MV-4-11 (cell line): Measurements from ENCODE around the gene PCDHA12.
"Not testable (repeated sequence)": the region's sequence is repeated elsewhere in the genome, so short reads cannot be mapped to it uniquely, and the experiment has no call there.

ENCODE experiments used
- DNase-seq: peaks from one replicate; lab custom pipeline; 2025; lab: John Stamatoyannopoulos, UW

PCDHA12 gene, protein sequence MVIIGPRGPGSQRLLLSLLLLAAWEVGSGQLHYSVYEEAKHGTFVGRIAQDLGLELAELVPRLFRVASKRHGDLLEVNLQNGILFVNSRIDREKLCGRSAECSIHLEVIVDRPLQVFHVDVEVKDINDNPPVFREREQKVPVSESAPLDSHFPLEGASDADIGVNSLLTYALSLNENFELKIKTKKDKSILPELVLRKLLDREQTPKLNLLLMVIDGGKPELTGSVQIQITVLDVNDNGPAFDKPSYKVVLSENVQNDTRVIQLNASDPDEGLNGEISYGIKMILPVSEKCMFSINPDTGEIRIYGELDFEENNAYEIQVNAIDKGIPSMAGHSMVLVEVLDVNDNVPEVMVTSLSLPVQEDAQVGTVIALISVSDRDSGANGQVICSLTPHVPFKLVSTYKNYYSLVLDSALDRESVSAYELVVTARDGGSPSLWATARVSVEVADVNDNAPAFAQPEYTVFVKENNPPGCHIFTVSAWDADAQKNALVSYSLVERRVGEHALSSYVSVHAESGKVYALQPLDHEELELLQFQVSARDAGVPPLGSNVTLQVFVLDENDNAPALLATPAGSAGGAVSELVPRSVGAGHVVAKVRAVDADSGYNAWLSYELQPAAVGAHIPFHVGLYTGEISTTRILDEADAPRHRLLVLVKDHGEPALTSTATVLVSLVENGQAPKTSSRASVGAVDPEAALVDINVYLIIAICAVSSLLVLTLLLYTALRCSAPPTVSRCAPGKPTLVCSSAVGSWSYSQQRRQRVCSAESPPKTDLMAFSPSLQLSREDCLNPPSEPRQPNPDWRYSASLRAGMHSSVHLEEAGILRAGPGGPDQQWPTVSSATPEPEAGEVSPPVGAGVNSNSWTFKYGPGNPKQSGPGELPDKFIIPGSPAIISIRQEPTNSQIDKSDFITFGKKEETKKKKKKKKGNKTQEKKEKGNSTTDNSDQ

DNA sequence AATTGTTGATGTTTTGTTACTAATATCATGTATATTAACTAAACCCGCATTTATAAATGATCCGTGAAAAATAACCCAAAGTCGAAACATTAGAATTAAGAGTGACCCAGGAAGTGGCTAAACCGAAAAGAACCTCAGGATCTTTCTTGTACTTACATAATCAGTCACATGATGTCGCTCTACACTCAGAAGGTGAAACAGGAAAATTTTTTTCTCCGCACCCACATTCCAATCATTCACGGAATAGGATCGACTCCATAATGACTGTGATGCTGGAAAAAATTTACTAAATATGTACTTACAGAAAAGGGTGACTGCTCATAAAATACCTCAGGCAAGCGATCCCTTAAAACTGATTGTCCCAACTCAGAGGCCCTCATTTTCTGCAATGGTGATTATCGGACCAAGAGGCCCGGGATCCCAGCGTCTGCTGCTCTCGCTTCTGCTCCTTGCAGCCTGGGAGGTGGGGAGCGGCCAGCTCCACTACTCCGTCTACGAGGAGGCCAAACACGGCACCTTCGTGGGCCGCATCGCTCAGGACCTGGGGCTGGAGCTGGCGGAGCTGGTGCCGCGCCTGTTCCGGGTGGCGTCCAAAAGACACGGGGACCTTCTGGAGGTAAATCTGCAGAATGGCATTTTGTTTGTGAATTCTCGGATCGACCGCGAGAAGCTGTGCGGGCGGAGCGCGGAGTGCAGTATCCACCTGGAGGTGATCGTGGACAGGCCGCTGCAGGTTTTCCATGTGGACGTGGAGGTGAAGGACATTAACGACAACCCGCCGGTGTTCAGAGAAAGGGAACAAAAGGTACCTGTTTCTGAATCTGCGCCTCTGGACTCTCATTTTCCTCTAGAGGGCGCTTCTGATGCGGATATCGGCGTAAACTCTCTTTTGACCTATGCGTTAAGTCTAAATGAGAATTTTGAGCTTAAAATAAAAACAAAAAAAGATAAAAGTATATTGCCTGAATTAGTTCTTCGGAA lies at the start of gene PCDHA12:
PCDHA12 (plus strand) TSS at position 224 of the 981 bp plus-strand sequence; CDS start at position 389, 165 bp downstream.
- no peak for DNase-seq

DNA sequence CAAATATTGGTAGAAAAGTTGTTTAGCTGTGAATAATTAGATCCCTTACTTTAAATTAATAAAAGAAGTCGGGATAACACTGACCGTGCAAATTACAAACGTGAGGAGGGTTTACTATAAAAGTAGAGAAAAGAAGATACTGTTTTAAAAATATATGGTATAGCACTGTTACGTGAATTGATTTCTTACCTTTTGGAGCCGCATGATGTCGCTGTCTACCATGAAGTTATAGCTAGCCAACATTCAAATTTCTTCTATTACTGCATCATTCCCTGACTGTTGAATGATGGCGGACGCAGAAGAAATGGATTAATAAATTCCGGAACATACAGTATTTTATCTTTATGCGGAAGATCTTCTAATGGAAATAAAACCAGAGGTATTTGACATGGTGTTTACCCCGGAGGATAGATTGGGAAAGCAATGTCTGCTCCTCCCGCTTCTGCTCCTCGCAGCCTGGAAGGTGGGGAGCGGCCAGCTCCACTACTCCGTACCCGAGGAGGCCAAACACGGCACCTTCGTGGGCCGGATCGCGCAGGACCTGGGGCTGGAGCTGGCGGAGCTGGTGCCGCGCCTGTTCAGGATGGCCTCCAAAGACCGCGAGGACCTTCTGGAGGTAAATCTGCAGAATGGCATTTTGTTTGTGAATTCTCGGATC lies 47.3 kb upstream of the PCDHA12 start, which contains the start of gene PCDHA6:
PCDHA6 (plus strand) TSS at position 257 of the 658 bp plus-strand sequence; CDS start at position 389, 132 bp downstream.
- no peak for DNase-seq

DNA sequence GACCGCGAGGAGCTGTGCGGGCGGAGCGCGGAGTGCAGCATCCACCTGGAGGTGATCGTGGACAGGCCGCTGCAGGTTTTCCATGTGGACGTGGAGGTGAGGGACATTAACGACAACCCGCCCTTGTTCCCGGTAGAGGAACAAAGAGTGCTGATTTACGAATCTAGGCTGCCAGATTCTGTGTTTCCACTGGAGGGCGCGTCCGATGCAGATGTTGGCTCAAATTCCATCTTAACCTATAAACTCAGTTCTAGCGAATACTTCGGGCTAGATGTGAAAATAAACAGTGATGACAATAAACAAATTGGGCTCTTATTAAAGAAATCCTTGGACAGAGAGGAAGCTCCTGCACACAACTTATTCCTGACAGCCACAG lies 46.8 kb upstream of the PCDHA12 start:
- no peak for DNase-seq

DNA sequence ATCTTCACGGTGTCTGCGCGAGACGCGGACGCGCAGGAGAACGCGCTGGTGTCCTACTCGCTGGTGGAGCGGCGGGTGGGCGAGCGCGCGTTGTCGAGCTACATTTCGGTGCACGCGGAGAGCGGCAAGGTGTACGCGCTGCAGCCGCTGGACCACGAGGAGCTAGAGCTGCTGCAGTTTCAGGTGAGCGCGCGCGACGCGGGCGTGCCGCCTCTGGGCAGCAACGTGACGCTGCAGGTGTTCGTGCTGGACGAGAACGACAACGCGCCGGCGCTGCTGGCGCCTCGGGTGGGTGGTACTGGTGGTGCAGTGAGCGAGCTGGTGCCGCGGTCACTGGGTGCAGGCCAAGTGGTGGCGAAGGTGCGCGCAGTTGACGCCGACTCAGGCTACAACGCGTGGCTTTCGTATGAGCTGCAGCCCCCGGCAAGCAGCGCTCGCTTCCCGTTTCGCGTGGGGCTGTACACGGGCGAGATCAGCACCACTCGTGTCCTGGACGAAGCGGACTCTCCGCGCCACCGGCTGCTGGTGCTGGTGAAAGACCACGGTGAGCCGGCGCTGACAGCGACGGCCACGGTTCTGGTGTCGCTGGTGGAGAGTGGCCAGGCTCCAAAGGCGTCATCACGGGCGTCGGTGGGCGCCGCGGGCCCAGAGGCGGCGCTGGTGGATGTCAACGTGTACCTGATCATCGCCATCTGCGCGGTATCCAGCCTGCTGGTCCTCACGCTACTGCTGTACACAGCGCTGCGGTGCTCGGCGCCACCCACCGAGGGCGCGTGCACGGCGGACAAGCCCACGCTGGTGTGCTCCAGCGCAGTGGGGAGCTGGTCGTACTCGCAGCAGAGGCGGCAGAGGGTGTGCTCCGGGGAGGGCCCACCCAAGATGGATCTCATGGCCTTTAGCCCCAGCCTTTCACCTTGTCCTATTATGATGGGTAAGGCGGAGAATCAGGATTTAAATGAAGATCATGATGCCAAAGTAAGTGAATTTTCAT lies 45.3 kb upstream of the PCDHA12 start:
- not testable (repeated sequence) for DNase-seq

DNA sequence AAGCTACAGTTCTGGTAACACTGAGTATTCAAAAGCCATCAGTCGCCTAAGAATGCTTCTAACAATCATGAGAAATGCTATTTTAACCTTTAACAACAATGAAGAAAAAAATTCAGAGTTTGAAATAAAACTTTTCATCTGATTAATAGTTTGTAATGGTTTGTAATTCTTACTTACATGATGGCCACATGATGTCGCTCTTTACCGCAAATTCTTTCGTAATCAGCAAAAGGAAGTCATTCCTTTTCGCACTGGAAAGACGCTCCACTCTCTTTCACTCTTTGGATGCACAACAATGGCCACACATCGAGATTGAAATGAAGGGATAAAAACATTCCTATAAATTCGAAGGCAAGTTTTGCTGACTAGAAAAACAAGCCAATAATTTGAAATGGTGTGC lies 41.1 kb upstream of the PCDHA12 start, which contains the start of gene PCDHA7:
PCDHA7 (plus strand) TSS at position 277 of the 400 bp plus-strand sequence; CDS start at position 392, 115 bp downstream.
- peak; percentile 15 for DNase-seq

DNA sequence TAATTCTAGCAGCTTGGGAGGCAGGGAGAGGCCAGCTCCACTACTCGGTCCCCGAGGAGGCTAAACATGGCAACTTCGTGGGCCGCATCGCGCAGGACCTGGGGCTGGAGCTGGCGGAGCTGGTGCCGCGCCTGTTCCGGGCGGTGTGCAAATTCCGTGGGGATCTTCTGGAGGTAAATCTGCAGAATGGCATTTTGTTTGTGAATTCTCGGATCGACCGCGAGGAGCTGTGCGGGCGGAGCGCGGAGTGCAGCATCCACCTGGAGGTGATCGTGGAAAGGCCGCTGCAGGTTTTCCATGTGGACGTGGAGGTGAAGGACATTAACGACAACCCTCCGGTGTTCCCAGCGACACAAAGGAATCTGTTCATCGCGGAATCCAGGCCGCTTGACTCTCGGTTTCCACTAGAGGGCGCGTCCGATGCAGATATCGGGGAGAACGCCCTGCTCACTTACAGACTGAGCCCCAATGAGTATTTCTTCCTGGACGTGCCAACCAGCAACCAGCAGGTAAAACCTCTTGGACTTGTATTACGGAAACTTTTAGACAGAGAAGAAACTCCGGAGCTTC lies 40.6 kb upstream of the PCDHA12 start:
- DNase-seq: not testable (repeated sequence)

DNA sequence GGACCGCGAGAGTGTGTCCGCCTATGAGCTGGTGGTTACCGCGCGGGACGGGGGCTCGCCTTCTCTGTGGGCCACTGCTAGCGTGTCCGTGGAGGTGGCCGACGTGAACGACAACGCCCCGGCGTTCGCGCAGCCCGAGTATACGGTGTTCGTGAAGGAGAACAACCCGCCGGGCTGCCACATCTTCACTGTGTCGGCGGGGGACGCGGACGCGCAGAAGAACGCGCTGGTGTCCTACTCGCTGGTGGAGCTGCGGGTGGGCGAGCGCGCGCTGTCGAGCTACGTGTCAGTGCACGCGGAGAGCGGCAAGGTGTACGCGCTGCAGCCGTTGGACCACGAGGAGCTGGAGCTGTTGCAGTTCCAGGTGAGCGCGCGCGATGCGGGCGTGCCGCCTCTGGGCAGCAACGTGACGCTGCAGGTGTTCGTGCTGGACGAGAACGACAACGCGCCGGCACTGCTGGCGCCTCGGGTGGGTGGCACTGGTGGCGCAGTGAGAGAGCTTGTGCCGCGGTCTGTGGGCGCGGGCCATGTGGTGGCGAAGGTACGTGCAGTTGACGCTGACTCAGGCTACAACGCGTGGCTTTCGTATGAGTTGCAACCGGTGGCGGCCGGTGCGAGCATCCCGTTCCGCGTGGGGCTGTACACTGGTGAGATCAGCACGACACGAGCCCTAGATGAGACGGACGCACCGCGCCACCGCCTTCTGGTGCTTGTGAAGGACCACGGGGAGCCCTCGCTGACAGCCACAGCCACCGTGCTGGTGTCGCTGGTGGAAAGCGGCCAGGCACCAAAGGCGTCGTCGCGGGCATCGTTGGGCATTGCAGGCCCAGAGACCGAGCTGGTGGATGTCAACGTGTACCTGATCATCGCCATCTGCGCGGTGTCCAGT lies 39.2 kb upstream of the PCDHA12 start:
- no peak for DNase-seq

DNA sequence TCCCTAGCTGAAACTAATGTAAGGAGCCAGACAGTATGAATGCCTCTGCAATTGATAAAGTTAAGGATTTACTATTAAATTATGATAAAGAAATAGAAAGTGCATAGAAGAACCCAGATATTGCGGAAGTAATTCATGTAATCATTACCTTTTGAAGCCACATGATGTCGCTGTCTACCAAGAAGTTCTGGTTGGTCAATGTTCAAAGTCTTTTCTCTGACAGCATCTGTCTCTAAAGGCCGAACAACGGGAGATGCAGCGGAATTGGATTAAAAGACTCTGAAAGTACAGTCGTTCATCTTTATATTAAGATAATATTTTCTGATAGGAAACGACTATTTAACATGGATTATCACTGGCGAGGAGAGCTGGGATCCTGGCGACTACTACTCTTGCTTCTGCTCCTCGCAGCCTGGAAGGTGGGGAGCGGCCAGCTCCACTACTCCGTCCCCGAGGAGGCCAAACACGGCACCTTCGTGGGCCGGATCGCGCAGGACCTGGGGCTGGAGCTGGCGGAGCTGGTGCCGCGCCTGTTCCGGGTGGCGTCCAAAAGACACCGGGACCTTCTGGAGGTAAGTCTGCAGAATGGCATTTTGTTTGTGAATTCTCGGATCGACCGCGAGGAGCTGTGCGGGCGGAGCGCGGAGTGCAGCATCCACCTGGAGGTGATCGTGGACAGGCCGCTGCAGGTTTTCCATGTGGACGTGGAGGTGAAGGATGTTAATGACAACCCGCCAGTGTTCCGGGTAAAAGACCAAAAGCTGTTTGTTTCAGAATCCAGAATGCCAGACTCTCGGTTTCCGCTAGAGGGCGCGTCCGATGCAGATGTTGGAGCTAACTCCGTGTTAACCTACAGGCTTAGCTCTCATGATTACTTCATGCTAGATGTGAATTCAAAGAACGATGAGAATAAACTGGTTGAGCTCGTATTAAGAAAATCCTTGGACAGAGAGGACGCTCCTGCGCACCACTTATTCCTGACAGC lies 33.8 kb upstream of the PCDHA12 start, which contains the start of gene PCDHA8:
PCDHA8 (plus strand) TSS at position 210 of the 985 bp plus-strand sequence; CDS start at position 345, 135 bp downstream.
- peak; percentile 34 for DNase-seq

DNA sequence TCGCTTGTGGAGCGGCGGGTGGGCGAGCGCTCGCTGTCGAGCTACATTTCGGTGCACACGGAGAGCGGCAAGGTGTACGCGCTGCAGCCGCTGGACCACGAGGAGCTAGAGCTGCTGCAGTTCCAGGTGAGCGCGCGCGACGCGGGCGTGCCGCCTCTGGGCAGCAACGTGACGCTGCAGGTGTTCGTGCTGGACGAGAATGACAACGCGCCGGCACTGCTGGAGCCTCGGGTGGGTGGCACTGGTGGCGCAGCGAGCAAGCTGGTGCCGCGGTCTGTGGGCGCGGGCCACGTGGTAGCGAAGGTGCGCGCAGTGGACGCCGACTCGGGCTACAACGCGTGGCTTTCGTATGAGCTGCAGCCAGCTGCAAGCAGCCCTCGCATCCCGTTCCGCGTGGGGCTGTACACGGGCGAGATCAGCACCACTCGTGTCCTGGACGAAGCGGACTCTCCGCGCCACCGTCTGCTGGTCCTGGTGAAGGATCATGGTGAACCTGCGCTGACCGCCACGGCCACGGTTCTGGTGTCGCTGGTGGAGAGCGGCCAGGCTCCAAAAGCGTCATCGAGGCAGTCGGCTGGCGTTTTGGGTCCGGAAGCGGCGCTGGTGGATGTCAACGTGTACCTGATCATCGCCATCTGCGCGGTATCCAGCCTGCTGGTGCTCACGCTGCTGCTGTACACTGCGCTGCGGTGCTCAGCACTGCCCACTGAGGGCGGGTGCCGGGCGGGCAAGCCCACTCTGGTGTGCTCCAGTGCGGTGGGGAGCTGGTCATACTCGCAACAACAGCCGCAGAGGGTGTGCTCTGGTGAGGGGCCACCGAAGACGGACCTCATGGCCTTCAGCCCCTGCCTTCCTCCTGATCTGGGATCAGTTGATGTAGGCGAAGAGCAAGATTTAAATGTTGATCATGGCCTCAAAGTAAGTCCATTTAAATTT lies 32.0 kb upstream of the PCDHA12 start:
- DNase-seq: no peak

DNA sequence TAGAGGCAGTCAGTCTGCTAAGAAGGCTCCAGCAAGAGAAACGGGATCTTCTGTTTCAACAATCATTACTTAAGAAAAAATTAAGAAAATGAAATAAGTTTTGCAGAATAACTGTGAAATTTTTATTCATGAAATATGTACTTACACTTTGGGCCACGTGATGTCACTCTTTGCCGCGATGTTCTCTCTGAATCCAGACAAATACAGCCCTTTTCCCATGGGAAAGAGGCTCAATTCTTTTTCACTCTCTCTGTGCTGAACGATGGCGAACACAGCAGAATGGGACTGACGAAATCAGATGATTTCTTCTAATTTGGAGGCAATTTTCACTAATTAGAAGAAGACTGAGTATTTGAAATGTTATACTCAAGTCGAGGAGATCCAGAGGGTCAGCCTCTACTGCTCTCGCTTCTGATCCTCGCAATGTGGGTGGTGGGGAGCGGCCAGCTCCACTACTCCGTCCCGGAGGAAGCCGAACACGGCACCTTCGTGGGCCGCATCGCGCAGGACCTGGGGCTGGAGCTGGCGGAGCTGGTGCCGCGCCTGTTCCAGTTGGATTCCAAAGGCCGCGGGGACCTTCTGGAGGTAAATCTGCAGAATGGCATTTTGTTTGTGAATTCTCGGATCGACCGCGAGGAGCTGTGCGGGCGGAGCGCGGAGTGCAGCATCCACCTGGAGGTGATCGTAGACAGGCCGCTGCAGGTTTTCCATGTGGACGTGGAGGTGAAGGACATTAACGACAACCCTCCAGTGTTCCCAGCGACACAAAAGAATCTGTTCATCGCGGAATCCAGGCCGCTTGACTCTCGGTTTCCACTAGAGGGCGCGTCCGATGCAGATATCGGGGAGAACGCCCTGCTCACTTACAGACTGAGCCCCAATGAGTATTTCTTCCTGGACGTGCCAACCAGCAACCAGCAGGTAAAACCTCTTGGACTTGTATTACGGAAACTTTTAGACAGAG lies 26.7 kb upstream of the PCDHA12 start, which contains the start of gene PCDHA9:
PCDHA9 (plus strand) TSS at position 244 of the 964 bp plus-strand sequence; CDS start at position 358, 114 bp downstream.
- not testable (repeated sequence) for DNase-seq

DNA sequence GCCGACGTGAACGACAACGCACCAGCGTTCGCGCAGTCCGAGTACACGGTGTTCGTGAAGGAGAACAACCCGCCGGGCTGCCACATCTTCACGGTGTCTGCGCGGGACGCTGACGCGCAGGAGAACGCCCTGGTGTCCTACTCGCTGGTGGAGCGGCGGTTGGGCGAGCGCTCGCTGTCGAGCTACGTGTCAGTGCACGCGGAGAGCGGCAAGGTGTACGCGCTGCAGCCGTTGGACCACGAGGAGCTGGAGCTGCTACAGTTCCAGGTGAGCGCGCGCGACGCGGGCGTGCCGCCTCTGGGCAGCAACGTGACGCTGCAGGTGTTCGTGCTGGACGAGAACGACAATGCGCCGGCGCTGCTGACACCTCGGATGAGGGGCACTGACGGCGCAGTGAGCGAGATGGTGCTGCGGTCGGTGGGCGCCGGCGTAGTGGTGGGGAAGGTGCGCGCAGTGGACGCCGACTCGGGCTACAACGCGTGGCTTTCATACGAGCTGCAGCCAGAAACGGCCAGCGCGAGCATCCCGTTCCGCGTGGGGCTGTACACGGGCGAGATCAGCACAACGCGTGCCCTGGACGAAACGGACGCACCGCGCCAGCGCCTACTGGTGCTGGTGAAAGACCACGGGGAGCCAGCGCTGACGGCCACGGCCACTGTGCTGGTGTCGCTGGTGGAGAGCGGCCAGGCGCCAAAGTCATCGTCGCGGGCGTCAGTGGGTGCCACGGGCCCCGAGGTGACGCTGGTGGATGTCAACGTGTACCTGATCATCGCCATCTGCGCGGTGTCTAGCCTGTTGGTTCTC lies 25.1 kb upstream of the PCDHA12 start:
- not testable (repeated sequence) for DNase-seq

DNA sequence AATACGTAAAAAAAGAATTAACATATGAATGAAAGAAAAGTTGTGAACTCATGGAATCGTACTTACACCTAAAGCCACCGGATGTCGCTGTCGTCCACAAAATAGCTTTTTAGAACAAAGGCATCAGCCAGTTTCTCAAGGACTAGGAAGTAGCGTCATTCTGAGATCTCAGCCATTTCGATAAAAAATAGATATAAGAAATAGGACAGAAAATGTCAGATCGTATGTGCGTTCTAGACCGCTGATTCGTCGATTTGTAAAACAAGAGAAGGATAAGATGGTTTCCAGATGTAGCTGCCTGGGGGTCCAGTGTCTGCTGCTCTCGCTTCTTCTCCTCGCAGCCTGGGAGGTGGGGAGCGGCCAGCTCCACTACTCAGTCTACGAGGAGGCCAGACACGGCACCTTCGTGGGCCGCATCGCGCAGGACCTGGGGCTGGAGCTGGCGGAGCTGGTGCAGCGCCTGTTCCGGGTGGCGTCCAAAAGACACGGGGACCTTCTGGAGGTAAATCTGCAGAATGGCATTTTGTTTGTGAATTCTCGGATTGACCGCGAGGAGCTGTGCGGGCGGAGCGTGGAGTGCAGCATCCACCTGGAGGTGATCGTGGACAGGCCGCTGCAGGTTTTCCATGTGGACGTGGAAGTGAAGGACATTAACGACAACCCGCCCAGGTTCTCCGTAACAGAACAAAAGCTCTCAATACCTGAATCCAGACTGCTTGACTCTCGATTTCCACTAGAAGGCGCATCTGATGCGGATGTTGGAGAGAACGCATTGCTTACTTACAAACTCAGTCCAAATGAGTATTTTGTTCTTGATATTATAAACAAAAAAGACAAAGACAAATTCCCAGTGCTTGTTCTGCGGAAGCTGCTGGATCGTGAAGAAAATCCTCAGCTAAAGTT lies 19.1 kb upstream of the PCDHA12 start, which contains the start of gene PCDHA10:
PCDHA10 (plus strand) TSS at position 126 of the 903 bp plus-strand sequence; CDS start at position 278, 152 bp downstream.
- DNase-seq: no peak
